Ovary (tissue), 9 donors: ENCODE data around the gene CCL1. TPM values are rescaled to one million over a fixed set of nuclear protein-coding genes. Genes with fewer than 3 reads are reported as not detected.

Experiments used
- DNase-seq, 5 donors: peaks; one replicate each; pipeline ENCODE4 v3.0.0-alpha.2; 2019 to 2020
- H3K27ac ChIP-seq, 2 donors: fragments of 200-600 bp; one replicate each; pipeline versions ENCODE4 v1.5.1 to v1.8.0; 2019 to 2022
- H3K27me3 ChIP-seq: fragments of 200-600 bp; one replicate; pipeline ENCODE4 v1.8.0; 2022
- H3K36me3 ChIP-seq: fragments of 200-600 bp; sonication (generic); one replicate; pipeline ENCODE4 v1.5.1; 2019
- H3K4me1 ChIP-seq: one replicate; pipeline ENCODE4 v1.8.1; 2013; ENCODE audit warnings: mild to moderate bottlenecking, moderate library complexity; ENCODE audit not compliant: insufficient read depth
- H3K4me3 ChIP-seq: fragments of 200-600 bp; sonication (generic); one replicate; pipeline ENCODE4 v1.5.1; 2017
- H3K9me3 ChIP-seq, 2 donors: fragments of 200-600 bp in 1 of 2; sonication (generic) in 1 of 2; one replicate each; pipeline versions ENCODE4 v1.5.1 to v1.8.1; 2013 to 2019; ENCODE audit warnings: mild to moderate bottlenecking in 1 of 2, moderate library complexity in 1 of 2
- EP300 ChIP-seq: sonication (generic); formaldehyde crosslinking; IDR thresholded peaks from one replicate; pipeline ENCODE4 v1.6.1; 2017; ENCODE audit warnings: antibody characterized with exemption
- POLR2A ChIP-seq: fragments of 450-650 bp; IDR thresholded peaks from one replicate; pipeline ENCODE4 v1.6.1; 2017; ENCODE audit warnings: antibody characterized with exemption, mild to moderate bottlenecking, moderate library complexity
- WGBS, 3 donors: extraction: QIAGEN DNeasy Blood & Tissue Kit in 1 of 3; methylation state at CpG; one replicate each; pipeline versions ENCODE4 v1.1.5 to v1.1.7; 2013 to 2017; 5-methylcytosine and 5-hydroxymethylcytosine counted together
- intact Hi-C, 4 donors: fragments of 100-400 bp; cut with DNase I; formaldehyde crosslinking; loops; one replicate each; pipeline versions ENCODE4 v1.11.0 to v1.15.1; 2022 to 2023
- polyA plus RNA-seq, 2 donors: library from polyadenylated mRNA; stranded (reverse); fragments of 200-250 nt in 1 of 2; fragments of 350-450 nt in 1 of 2; fragmentation: Illumina TruSeq in 1 of 2; extraction: RNeasy Lipid Tissue Mini Kit (QIAGEN cat#74804) in 1 of 2; gene quantifications; one replicate each; pipeline ENCODE4 v1.2.3, GENCODE V29; 2013 to 2014
- total RNA-seq, 7 donors: library from RNA; depleted of rRNA in 2 of 7; stranded (reverse); fragments of >200 nt in 2 of 7; fragmentation: NEBNext Ultra II Directional in 3 of 7; extraction: Animal tissue kit (Norgen Biotek cat#: 25700) in 3 of 7; gene quantifications; one replicate each; pipeline versions ENCODE4 v1.1.0 to v1.2.4, GENCODE V29; 2016 to 2023
- TF ChIP-seq, protein P1 (sequence below), 3 donors: fragments of 450-650 bp in 2 of 3; fragments of 200-600 bp in 1 of 3; IDR thresholded peaks; one replicate each; pipeline versions ENCODE4 v1.5.1 to v1.8.0; 2016 to 2022; ENCODE audit warnings: antibody characterized with exemption in 3 of 3, mild to moderate bottlenecking in 1 of 3
- donor health status: DM: no; HTN: no; CAD: no; lungs with moderate emphysema.
- donor health status: DM: no; HTN: no; CAD: no.
- donor health status: Bipolar disorder and iron deficiency.
- donor health status: DM: yes; HTN: yes; CAD: no.
- donor health status: DM: no; HTN: no; CAD: no.
- donor health status: DM: yes; HTN: yes; CAD: no.

CCL1 gene
- total and polyA plus RNA-seq, 9 donors: not detected

GRCh38 chr17:34370376-34370996, 7.5 kb upstream of the CCL1 start:
- 88 to 92% (median 89%) methylated on average over 5 of the region's 5 CpGs for WGBS, 3 donors
- no peak for DNase-seq

DNA sequence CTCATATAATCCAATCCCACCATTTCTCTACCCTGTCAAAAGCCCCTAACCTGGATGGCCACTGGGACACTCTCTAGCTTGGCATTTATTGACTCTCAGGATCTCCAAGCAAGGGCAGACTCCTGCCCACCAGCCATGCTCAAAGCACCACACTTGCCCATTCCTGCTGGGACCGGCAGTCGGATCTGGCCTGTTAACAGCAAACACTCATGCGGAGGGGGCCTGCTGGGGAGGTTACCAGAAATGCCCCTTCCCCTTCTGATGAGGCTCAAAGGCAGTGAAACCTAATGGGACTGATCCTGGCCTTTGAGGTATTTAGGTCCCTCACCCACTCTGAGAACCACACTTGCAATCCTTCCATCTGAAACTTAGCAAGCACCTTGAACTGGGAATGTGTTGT, 6.5 kb upstream of the CCL1 start:
- Histone ChIP-seq H3K27me3 (no peaks in the 10 kb centered on the region), H3K36me3 (no peaks in the 10 kb centered on the region), H3K27ac (no peak overlapping the region), H3K4me1 (no peaks in the 10 kb centered on the region), H3K4me3 (no peak overlapping the region), H3K9me3 (no peaks in the 10 kb centered on the region)
- TF ChIP-seq, protein P1, sequence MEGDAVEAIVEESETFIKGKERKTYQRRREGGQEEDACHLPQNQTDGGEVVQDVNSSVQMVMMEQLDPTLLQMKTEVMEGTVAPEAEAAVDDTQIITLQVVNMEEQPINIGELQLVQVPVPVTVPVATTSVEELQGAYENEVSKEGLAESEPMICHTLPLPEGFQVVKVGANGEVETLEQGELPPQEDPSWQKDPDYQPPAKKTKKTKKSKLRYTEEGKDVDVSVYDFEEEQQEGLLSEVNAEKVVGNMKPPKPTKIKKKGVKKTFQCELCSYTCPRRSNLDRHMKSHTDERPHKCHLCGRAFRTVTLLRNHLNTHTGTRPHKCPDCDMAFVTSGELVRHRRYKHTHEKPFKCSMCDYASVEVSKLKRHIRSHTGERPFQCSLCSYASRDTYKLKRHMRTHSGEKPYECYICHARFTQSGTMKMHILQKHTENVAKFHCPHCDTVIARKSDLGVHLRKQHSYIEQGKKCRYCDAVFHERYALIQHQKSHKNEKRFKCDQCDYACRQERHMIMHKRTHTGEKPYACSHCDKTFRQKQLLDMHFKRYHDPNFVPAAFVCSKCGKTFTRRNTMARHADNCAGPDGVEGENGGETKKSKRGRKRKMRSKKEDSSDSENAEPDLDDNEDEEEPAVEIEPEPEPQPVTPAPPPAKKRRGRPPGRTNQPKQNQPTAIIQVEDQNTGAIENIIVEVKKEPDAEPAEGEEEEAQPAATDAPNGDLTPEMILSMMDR (IDR thresholded peaks at IDR 0.05): no peak
- no peak for TF ChIP-seq EP300
- intact Hi-C loops: loop anchor here in 1 of 4 donors (10.0 kb wide), 1 partner anchor 165 kb away; no protein-coding TSS in a partner anchor
- no peak for DNase-seq
- WGBS, 3 donors: 69 to 87% (median 78%) methylated on average over 3 of the region's 3 CpGs

More at GRCh38 chr17:34370376-34370996, 7.5 kb upstream of the CCL1 start:
- no peak overlapping the region for H3K4me3 ChIP-seq
- H3K27ac ChIP-seq: no peak overlapping the region
- TF ChIP-seq POLR2A (no peak), EP300 (no peak)
- TF ChIP-seq, protein P1 (IDR thresholded peaks at IDR 0.05): no peak
- no peaks in the 10 kb centered on the region for H3K9me3 ChIP-seq
- intact Hi-C loops: no loop called here
- no peaks in the 10 kb centered on the region for H3K36me3 ChIP-seq
- no peaks in the 10 kb centered on the region for H3K4me1 ChIP-seq
- no peaks in the 10 kb centered on the region for H3K27me3 ChIP-seq

- TF ChIP-seq POLR2A (no peak), EP300 (no peak)
- TF ChIP-seq, protein P1 (IDR thresholded peaks at IDR 0.05): no peak
- no peaks in the 10 kb centered on the region for H3K36me3 ChIP-seq
Measured at GRCh38 chr17:34368946-34369500, 6.0 kb upstream of the CCL1 start.

DNA sequence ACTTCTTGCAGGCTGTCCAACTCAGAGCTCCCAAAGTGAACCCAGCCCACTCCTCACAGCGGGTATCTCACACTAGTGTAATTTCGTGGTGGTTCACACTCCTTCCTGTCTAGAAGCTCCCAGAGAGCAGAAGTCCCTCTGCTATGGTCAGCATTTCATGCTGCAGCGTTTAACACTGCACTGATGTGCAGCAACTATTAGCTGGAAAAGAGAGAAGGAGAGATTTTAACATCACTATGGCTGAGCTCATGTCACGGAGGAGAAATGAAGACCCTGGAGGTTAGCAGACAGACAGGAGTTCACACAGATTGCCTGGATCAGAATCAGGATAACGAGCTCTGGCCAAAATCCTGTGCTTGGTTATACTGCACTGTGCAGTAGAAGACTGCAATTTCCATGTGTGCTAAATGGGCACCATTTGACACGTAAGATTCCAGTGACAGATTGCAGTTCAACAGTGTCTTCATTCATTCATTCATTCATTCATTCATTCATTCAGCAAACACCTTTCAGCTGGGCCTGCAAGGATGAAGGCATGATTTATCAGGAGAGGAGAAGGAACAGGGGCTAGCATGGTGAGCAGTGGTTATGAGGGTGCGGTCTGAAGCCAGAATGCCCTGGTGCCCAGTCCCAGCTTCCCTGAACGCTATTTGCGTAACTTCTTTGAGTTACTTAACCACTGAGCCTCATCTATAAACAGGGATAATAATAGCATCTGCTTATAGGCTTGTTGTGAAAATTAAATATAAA, 5.3 kb upstream of the CCL1 start:
- DNase-seq: no peak
- no peak overlapping the region for H3K4me3 ChIP-seq
- intact Hi-C loops: loop anchor here in 1 of 4 donors (10.0 kb wide), 1 partner anchor 164 kb away; no protein-coding TSS in a partner anchor
- H3K27me3 ChIP-seq: no peaks in the 10 kb centered on the region
- H3K4me1 ChIP-seq: no peaks in the 10 kb centered on the region
- TF ChIP-seq, protein P1 (IDR thresholded peaks at IDR 0.05): no peak
- TF ChIP-seq EP300: no peak
- no peak for TF ChIP-seq POLR2A
- 62 to 71% (median 69%) methylated on average over 9 of the region's 9 CpGs for WGBS, 3 donors
- no peaks in the 10 kb centered on the region for H3K9me3 ChIP-seq
- no peaks in the 10 kb centered on the region for H3K36me3 ChIP-seq
- H3K27ac ChIP-seq: no peak overlapping the region

More at GRCh38 chr17:34368946-34369500, 6.0 kb upstream of the CCL1 start:
- Histone ChIP-seq H3K4me3 (no peak overlapping the region), H3K9me3 (no peaks in the 10 kb centered on the region), H3K27ac (no peak overlapping the region), H3K4me1 (no peaks in the 10 kb centered on the region), H3K27me3 (no peaks in the 10 kb centered on the region)
- intact Hi-C loops: loop anchor here in 1 of 4 donors (10.0 kb wide), 1 partner anchor 164 kb away; no protein-coding TSS in a partner anchor
- WGBS, 3 donors: 50 to 52% (median 50%) methylated on average over 4 of the region's 4 CpGs
- DNase-seq: no peak
